H1 (cell line): ENCODE measurements around the gene TMEM258. TPM values are rescaled to one million over a fixed set of nuclear protein-coding genes. Genes with fewer than 3 reads are reported as not detected.

ENCODE experiments used
- CTCF ChIA-PET: fragments of 300-600 bp; sonication (Branson Sonifier 250); formaldehyde crosslinking; loops from one replicate; lab custom pipeline; 2021; ENCODE audit not compliant: partially characterized antibody; lab: Charles Lee
- POLR2A ChIA-PET: fragments of 300-600 bp; sonication (Branson Sonifier 250); formaldehyde crosslinking; loops from one replicate; lab custom pipeline; 2021; ENCODE audit warnings: inconsistent platforms; ENCODE audit not compliant: partially characterized antibody; lab: Charles Lee
- DNase-seq, 2 experiments: peaks; one replicate each; pipeline versions ENCODE4 v3.0.0 to v3.0.0-alpha.2; 2010 to 2022; ENCODE audit warnings: low spot score in 2 of 2, low read depth in 1 of 2, mixed read lengths in 1 of 2
- FAIRE-seq: peaks from 2 replicates; lab custom pipeline; 2011; peaks lifted over from hg19 to GRCh38; lab: Jason Lieb, UNC
- H2AFZ ChIP-seq: 2 replicates; pipeline ENCODE4 v1.8.1; 2012; ENCODE audit warnings: low read length, inconsistent platforms
- H2AK5ac ChIP-seq: 2 replicates; pipeline ENCODE4 v1.6.1; 2013; ENCODE audit warnings: low read depth, low read length
- H2BK120ac ChIP-seq: replicated peaks from 2 replicates; pipeline ENCODE3; 2013; ENCODE audit warnings: low read depth, low read length, inconsistent platforms
- H2BK12ac ChIP-seq: 2 replicates; pipeline ENCODE4 v1.6.1; 2013; ENCODE audit warnings: low read depth, low read length
- H2BK15ac ChIP-seq: 2 replicates; pipeline ENCODE4 v1.6.1; 2013; ENCODE audit warnings: low read length
- H2BK20ac ChIP-seq: 2 replicates; pipeline ENCODE4 v1.6.1; 2013; ENCODE audit warnings: low read length
- H2BK5ac ChIP-seq: 2 replicates; pipeline ENCODE4 v1.6.1; 2013; ENCODE audit warnings: low read depth, low read length
- H3K14ac ChIP-seq: 2 replicates; pipeline ENCODE4 v1.6.1; 2013; ENCODE audit warnings: inconsistent platforms; ENCODE audit not compliant: insufficient read length
- H3K18ac ChIP-seq: 2 replicates; pipeline ENCODE4 v1.6.1; 2013; ENCODE audit warnings: low read length; ENCODE audit errors: extremely low read depth
- H3K23ac ChIP-seq: 2 replicates; pipeline ENCODE4 v1.6.1; 2013; ENCODE audit warnings: inconsistent platforms; ENCODE audit not compliant: insufficient read length
- H3K23me2 ChIP-seq: 2 replicates; pipeline ENCODE4 v1.6.1; 2013; ENCODE audit warnings: low read depth, low read length
- H3K27ac ChIP-seq: 2 replicates; pipeline ENCODE4 v1.6.1; 2011; ENCODE audit warnings: low read depth, low read length, inconsistent platforms
- H3K27me3 ChIP-seq, 4 experiments: replicated peaks in 1 of 4; 1 replicate in 1 of 4; 2 replicates in 3 of 4; pipeline versions ENCODE4 v1.6.1 to v1.8.1; 2011 to 2013; ENCODE audit warnings: low read length in 3 of 4, mild to moderate bottlenecking in 3 of 4, inconsistent platforms in 2 of 4, mixed read lengths in 2 of 4, moderate library complexity in 1 of 4; ENCODE audit not compliant: control insufficient read depth in 3 of 4, insufficient read depth in 3 of 4; ENCODE audit errors: extremely low read depth in 1 of 4
- H3K36me3 ChIP-seq, 4 experiments: 2 replicates each; pipeline versions ENCODE4 v1.6.1 to v1.8.1; 2011 to 2013; ENCODE audit warnings: mild to moderate bottlenecking in 4 of 4, low read length in 3 of 4, moderate library complexity in 2 of 4, control low read depth in 1 of 4, inconsistent platforms in 1 of 4; ENCODE audit not compliant: insufficient read depth in 4 of 4, control insufficient read depth in 2 of 4
- H3K4ac ChIP-seq: replicated peaks from 2 replicates; pipeline ENCODE3; 2013; ENCODE audit warnings: low read length, low read depth, mixed read lengths, inconsistent platforms; ENCODE audit not compliant: insufficient read length
- H3K4me1 ChIP-seq, 4 experiments: replicated peaks in 1 of 4; 1 replicate in 1 of 4; 2 replicates in 3 of 4; pipeline versions ENCODE4 v1.6.1 to v1.8.1; 2011 to 2013; ENCODE audit warnings: low read length in 3 of 4, inconsistent platforms in 2 of 4, mixed read lengths in 1 of 4; ENCODE audit not compliant: insufficient read depth in 4 of 4, control insufficient read depth in 3 of 4
- H3K4me2 ChIP-seq, 2 experiments: 2 replicates each; pipeline versions ENCODE4 v1.6.1 to v1.8.1; 2011 to 2013; ENCODE audit warnings: low read depth in 2 of 2, low read length in 2 of 2, control low read depth in 1 of 2, inconsistent platforms in 1 of 2, mild to moderate bottlenecking in 1 of 2; ENCODE audit not compliant: insufficient read depth in 1 of 2
- H3K4me3 ChIP-seq, 4 experiments: fragments of 200-600, 300-600 bp in 1 of 4; sonication (generic), shearing (Covaris generic), sonication (Bioruptor Twin) in 1 of 4; 2 replicates each; pipeline versions ENCODE4 v1.5.1 to v1.8.1; 2011 to 2016; ENCODE audit warnings: low read length in 4 of 4, low read depth in 3 of 4, control low read depth in 2 of 4, inconsistent platforms in 2 of 4, mild to moderate bottlenecking in 2 of 4, mixed read lengths in 1 of 4, moderate library complexity in 1 of 4; ENCODE audit not compliant: insufficient read depth in 2 of 4; ENCODE audit errors: extremely low read depth in 1 of 4
- H3K56ac ChIP-seq: replicated peaks from 2 replicates; pipeline ENCODE3; 2013; ENCODE audit warnings: low read depth, mild to moderate bottlenecking, mixed read lengths, low read length, inconsistent platforms; ENCODE audit not compliant: insufficient read length
- H3K79me1 ChIP-seq: 2 replicates; pipeline ENCODE4 v1.6.1; 2013; ENCODE audit warnings: low read depth, low read length, control low read depth
- H3K79me2 ChIP-seq, 2 experiments: 2 replicates each; pipeline versions ENCODE4 v1.6.1 to v1.8.1; 2012 to 2013; ENCODE audit warnings: low read length in 2 of 2, mild to moderate bottlenecking in 2 of 2, inconsistent platforms in 1 of 2; ENCODE audit not compliant: insufficient read depth in 2 of 2, control insufficient read depth in 1 of 2
- H3K9ac ChIP-seq, 4 experiments: replicated peaks in 1 of 4; 1 replicate in 1 of 4; 2 replicates in 3 of 4; pipeline versions ENCODE4 v1.6.1 to v1.8.1; 2011 to 2013; ENCODE audit warnings: low read depth in 3 of 4, low read length in 3 of 4, control low read depth in 2 of 4, mild to moderate bottlenecking in 2 of 4, moderate library complexity in 2 of 4, inconsistent platforms in 1 of 4; ENCODE audit errors: extremely low read depth in 1 of 4
- H3K9me3 ChIP-seq, 2 experiments: 2 replicates each; pipeline versions ENCODE4 v1.6.1 to v1.8.1; 2012 to 2013; ENCODE audit warnings: mild to moderate bottlenecking in 2 of 2, moderate library complexity in 2 of 2, control low read depth in 1 of 2, inconsistent platforms in 1 of 2, low read depth in 1 of 2, low read length in 1 of 2, mixed read lengths in 1 of 2; ENCODE audit not compliant: insufficient read depth in 2 of 2
- H4K20me1 ChIP-seq, 2 experiments: replicated peaks in 1 of 2; 2 replicates each; pipeline versions ENCODE3 to v1.8.1; 2011 to 2013; ENCODE audit warnings: inconsistent platforms in 2 of 2, low read length in 2 of 2, mild to moderate bottlenecking in 1 of 2; ENCODE audit not compliant: insufficient read depth in 2 of 2, control insufficient read depth in 1 of 2
- H4K5ac ChIP-seq: 2 replicates; pipeline ENCODE4 v1.6.1; 2013; ENCODE audit warnings: low read length, low read depth, mixed read lengths, inconsistent platforms; ENCODE audit not compliant: insufficient read length
- H4K8ac ChIP-seq: 2 replicates; pipeline ENCODE4 v1.8.0; 2013; ENCODE audit warnings: mild to moderate bottlenecking, moderate library complexity, low read length, inconsistent platforms; ENCODE audit not compliant: insufficient read depth; ENCODE audit errors: extremely low read depth
- H4K91ac ChIP-seq: replicated peaks from 2 replicates; pipeline ENCODE3; 2013; ENCODE audit warnings: low read length, mixed read lengths, inconsistent platforms; ENCODE audit not compliant: insufficient read length
- BRCA1 ChIP-seq: IDR thresholded peaks from 2 replicates; pipeline ENCODE4 v1.6.1; 2012; ENCODE audit warnings: low read depth, low read length, improper control_type of control experiment
- CHD2 ChIP-seq: IDR thresholded peaks from 2 replicates; pipeline ENCODE4 v1.6.1; 2012; ENCODE audit warnings: low read length, improper control_type of control experiment
- CREB1 ChIP-seq: IDR thresholded peaks from 2 replicates; pipeline ENCODE4 v1.6.1; 2012; ENCODE audit warnings: inconsistent platforms
- FOSL1 ChIP-seq: IDR thresholded peaks from 2 replicates; pipeline ENCODE4 v1.6.1; 2011; ENCODE audit warnings: mild to moderate bottlenecking, low read depth, low read length, moderate library complexity; ENCODE audit not compliant: insufficient read depth
- GABPA ChIP-seq: IDR thresholded peaks from 2 replicates; pipeline ENCODE4 v1.6.1; 2011; ENCODE audit warnings: mild to moderate bottlenecking, low read length, moderate library complexity, borderline replicate concordance; ENCODE audit not compliant: insufficient read depth
- HDAC2 ChIP-seq, 2 experiments: fragments of 300-600 bp in 1 of 2; sonication (generic) in 1 of 2; IDR thresholded peaks; 2 replicates each; pipeline ENCODE4 v1.6.1; 2011 to 2012; ENCODE audit warnings: low read depth in 2 of 2, low read length in 2 of 2, mild to moderate bottlenecking in 2 of 2, moderate library complexity in 2 of 2, borderline replicate concordance in 1 of 2, inconsistent platforms in 1 of 2
- JUN ChIP-seq: IDR thresholded peaks from 2 replicates; pipeline ENCODE4 v1.6.1; 2011; ENCODE audit warnings: low read depth, mild to moderate bottlenecking, improper control_type of control experiment, low read length
- KDM4A ChIP-seq: IDR thresholded peaks from one replicate; pipeline ENCODE4 v1.7.1; 2012; ENCODE audit warnings: low read depth, mild to moderate bottlenecking, moderate library complexity, low read length, inconsistent platforms; ENCODE audit not compliant: severe bottlenecking
- NANOG ChIP-seq: IDR thresholded peaks from 2 replicates; pipeline ENCODE4 v1.6.1; 2011; ENCODE audit warnings: low read length, low read depth, mild to moderate bottlenecking, inconsistent platforms; ENCODE audit not compliant: insufficient read depth, poor library complexity, severe bottlenecking
- NRF1 ChIP-seq: IDR thresholded peaks from 2 replicates; pipeline ENCODE4 v1.6.1; 2011; ENCODE audit warnings: mild to moderate bottlenecking, low read depth, low read length, improper control_type of control experiment
- POLR2AphosphoS5 ChIP-seq: IDR thresholded peaks from 2 replicates; pipeline ENCODE4 v1.6.1; 2011; ENCODE audit warnings: low read depth, low read length
- RNF2 ChIP-seq: fragments of 200-900, 300-1000 bp; sonication (generic); IDR thresholded peaks from 2 replicates; pipeline ENCODE4 v1.7.1; 2016; ENCODE audit warnings: borderline replicate concordance, low read depth, mild to moderate bottlenecking, antibody characterized with exemption, low read length; ENCODE audit not compliant: poor library complexity, severe bottlenecking; ENCODE audit errors: missing control alignments
- SIX5 ChIP-seq: IDR thresholded peaks from 2 replicates; pipeline ENCODE4 v1.6.1; 2011; ENCODE audit warnings: mild to moderate bottlenecking, low read depth, low read length
- SRF ChIP-seq: IDR thresholded peaks from 2 replicates; pipeline ENCODE4 v1.6.1; 2011; ENCODE audit warnings: mild to moderate bottlenecking, low read depth, low read length, moderate library complexity
- SUZ12 ChIP-seq: fragments of 200-600 bp; sonication (generic); IDR thresholded peaks from 2 replicates; pipeline ENCODE4 v1.6.1; 2012; ENCODE audit warnings: mild to moderate bottlenecking, inconsistent platforms, low read length, moderate library complexity, mixed read lengths
- WGBS, 2 experiments: shearing (Covaris generic) in 1 of 2; methylation state at CpG; one replicate each; pipeline versions ENCODE4 v1.1.6 to v1.1.7; 2013 to 2015; ENCODE audit warnings: low lambda C conversion rate in 2 of 2, mixed read lengths in 2 of 2, inconsistent platforms in 1 of 2, low coverage in 1 of 2, missing lambda C conversion rate in 1 of 2; ENCODE audit not compliant: insufficient replicate concordance in 2 of 2, insufficient coverage in 1 of 2, insufficient read length in 1 of 2; ENCODE audit errors: extremely low coverage in 1 of 2, missing lambda C conversion rate in 1 of 2; 5-methylcytosine and 5-hydroxymethylcytosine counted together
- polyA plus RNA-seq, 7 experiments: library from polyadenylated mRNA; depleted of rRNA in 3 of 7; stranded (reverse) in 5 of 7; unstranded in 2 of 7; fragments of >200 nt in 5 of 7; fragments of 200-250 nt in 2 of 7; gene quantifications; 1 replicate in 5 of 7; 2 replicates in 1 of 7; 4 replicates in 1 of 7; pipeline versions ENCODE4 v1.2.1 to v1.2.3, GENCODE V29; 2011 to 2013; ENCODE audit warnings: missing spikeins in 2 of 7, mixed read lengths in 2 of 7
- total RNA-seq: library from RNA; stranded (reverse); fragmentation: NEBNext Ultra II Directional; extraction: Animal tissue kit (Norgen Biotek cat#: 25700); gene quantifications from 2 replicates; pipeline ENCODE4 v1.2.1, GENCODE V29; 2021

TMEM258 gene
- total and polyA plus RNA-seq, 2 of the 8 experiments (the other 6 are each of a cell fraction or from before 2014, with no cell fraction given) = 186 to 759 TPM

DNA sequence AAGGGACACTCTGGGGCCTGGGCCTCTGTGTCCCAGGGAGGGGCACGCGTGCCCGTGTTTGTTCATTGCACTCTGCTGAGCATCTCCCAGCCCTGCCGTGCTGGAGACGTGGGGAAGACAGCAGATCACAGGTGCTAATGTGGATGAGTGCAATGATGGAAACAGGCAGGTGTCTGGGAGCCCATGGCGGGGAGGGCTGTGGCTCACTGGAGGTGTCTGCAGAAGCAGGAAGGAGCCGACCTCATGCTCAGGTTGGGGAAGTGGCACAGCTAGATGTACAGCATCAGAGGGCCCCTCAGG lies 7.9 kb downstream of the TMEM258 start:
- H4K5ac ChIP-seq = no peak overlapping the region
- H3K23me2 ChIP-seq = no peaks in the 10 kb centered on the region
- peaks cover 6 to 17% of the 10 kb centered on the region in 2 experiments for H4K20me1 ChIP-seq
- no peaks in the 10 kb centered on the region for H3K27me3 ChIP-seq
- ChIA-PET POLR2A (interaction anchor here (0.7 to 1.8 kb wide), 5 partner anchors 9 to 34 kb away, joined by 3 to 11 read pairs (median 3); partner anchors contain the start of gene FEN1), CTCF (interaction anchor here (0.6 to 10.5 kb wide), 5 partner anchors 9 to 436 kb away, joined by 3 to 168 read pairs (median 3); no protein-coding TSS in a partner anchor)
- no peaks in the 10 kb centered on the region for H3K9me3 ChIP-seq
- no peak overlapping the region for H2AFZ ChIP-seq
- H4K8ac ChIP-seq = no peak overlapping the region
- no peak overlapping the region for H3K23ac ChIP-seq
- H2BK12ac ChIP-seq = no peak overlapping the region
- no peak overlapping the region for H4K91ac ChIP-seq
- H2AK5ac ChIP-seq = no peak overlapping the region
- 96% methylated on average over 7 of the region's 7 CpGs; no CpG with 5 or more reads in 1 of the 2 experiments for WGBS, 2 experiments
- no peak for TF ChIP-seq NRF1
- TF ChIP-seq CREB1 = no peak
- no peak for TF ChIP-seq HDAC2 (IDR thresholded peaks at IDR 0.05; ENCODE audit: borderline replicate concordance in 1 of 2, low read depth in 2 of 2, low read length in 2 of 2)
- TF ChIP-seq SUZ12 = no peak
- TF ChIP-seq NANOG = no peak
- no peak for TF ChIP-seq SIX5
- no peak for TF ChIP-seq POLR2AphosphoS5
- no peak for TF ChIP-seq SRF
- no peak for TF ChIP-seq CHD2
- TF ChIP-seq GABPA = no peak
- TF ChIP-seq JUN = no peak
- no peak for TF ChIP-seq RNF2
- no peak for TF ChIP-seq BRCA1
- no peak for TF ChIP-seq FOSL1
- TF ChIP-seq KDM4A = no peak
- H2BK120ac ChIP-seq = no peak overlapping the region
- no peak overlapping the region for H3K9ac ChIP-seq
- peaks cover 15 to 34% (median 23%) of the 10 kb centered on the region in 4 experiments; a peak in 7 of 8 replicates for H3K36me3 ChIP-seq
- H3K4me3 ChIP-seq = no peak overlapping the region
- H3K4me2 ChIP-seq = no peak overlapping the region
- H3K79me2 ChIP-seq = no peaks in the 10 kb centered on the region
- H3K79me1 ChIP-seq = no peaks in the 10 kb centered on the region
- DNase-seq (no peak), FAIRE-seq (no peak)
- H2BK5ac ChIP-seq = no peak overlapping the region
- H3K4me1 ChIP-seq = peaks cover 0 to 2% (median 0%) of the 10 kb centered on the region in 4 experiments; a peak in 2 of 7 replicates
- no peak overlapping the region for H3K14ac ChIP-seq
- H3K4ac ChIP-seq = no peak overlapping the region
- no peak overlapping the region for H2BK15ac ChIP-seq
- H2BK20ac ChIP-seq = no peak overlapping the region
- H3K56ac ChIP-seq = no peak overlapping the region
- H3K27ac ChIP-seq = no peak overlapping the region
- no peak overlapping the region for H3K18ac ChIP-seq
